ENCODE measurements around the gene SNCAIP. TPM values are rescaled to one million over a fixed set of nuclear protein-coding genes. Genes with fewer than 3 reads are reported as not detected.

SNCAIP gene
- total RNA-seq, 4 donors from 2014 or later = 0.88 to 13.0 (median 2.9) TPM

DNA sequence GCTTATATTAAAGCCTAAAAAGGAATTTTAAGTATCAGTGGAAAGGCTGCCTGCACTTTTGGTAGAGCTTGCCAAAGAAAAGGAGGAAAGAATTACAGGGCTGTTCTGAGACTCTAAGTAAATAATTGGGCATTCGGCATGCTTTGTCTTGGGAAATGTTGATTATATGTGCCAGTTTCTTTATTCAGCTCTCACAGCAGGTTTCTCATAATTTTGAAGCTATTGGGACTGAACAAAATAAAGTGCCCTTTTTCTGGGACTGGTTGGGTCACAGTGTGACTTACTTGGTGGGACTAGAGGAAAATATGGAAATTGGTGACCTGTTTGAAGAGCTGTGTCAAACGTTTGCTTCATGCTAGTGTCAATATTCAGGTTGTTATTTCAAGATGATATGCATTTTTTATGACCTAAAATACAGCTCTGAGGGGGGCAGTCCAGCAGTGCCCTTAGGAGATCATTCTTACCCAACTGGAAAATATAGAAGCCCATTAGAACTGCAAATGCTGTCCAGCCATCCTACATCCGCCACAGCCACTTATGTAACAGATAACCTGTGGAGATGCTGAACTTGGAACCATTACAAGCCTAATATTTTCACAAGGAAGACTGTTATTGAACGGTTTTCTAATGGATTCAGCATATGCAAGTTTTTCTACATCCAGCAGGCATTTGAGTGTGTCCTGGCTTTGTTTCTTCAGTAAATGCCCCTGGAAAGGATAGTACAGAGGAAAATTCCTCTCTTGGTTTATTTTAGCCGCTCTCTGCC, 122.4 kb downstream of the SNCAIP start:
- 66 to 71% methylated on average over 5 of the region's 5 CpGs for WGBS, 2 donors
- TF ChIP-seq, protein P1, sequence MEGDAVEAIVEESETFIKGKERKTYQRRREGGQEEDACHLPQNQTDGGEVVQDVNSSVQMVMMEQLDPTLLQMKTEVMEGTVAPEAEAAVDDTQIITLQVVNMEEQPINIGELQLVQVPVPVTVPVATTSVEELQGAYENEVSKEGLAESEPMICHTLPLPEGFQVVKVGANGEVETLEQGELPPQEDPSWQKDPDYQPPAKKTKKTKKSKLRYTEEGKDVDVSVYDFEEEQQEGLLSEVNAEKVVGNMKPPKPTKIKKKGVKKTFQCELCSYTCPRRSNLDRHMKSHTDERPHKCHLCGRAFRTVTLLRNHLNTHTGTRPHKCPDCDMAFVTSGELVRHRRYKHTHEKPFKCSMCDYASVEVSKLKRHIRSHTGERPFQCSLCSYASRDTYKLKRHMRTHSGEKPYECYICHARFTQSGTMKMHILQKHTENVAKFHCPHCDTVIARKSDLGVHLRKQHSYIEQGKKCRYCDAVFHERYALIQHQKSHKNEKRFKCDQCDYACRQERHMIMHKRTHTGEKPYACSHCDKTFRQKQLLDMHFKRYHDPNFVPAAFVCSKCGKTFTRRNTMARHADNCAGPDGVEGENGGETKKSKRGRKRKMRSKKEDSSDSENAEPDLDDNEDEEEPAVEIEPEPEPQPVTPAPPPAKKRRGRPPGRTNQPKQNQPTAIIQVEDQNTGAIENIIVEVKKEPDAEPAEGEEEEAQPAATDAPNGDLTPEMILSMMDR (IDR thresholded peaks at IDR 0.05) = no peak
- no peak for TF ChIP-seq POLR2A (IDR thresholded peaks at IDR 0.05)

DNA sequence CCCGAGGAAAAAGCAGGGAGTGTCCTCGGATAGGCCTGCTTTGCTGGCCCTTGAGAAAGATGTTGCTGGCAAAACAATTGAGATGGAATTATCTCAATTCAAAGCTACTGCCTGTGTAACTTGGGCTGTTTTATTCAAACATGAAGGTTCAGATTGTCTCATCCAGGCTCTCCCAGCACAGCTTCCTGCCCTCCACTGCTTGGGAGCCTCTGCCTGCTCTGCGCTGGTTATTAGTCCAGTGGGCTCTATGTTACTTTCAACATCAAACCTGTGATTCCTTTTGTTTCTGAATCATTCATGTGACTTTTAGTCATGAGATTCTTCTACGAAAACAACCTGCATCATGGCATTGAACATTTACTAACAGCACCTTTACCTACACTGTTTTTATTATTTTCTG, 123.2 kb downstream of the SNCAIP start:
- no peak for TF ChIP-seq POLR2A (IDR thresholded peaks at IDR 0.05)
- TF ChIP-seq, protein P1 (IDR thresholded peaks at IDR 0.05) = no peak
- 82 to 85% methylated on average over 4 of the region's 4 CpGs for WGBS, 2 donors
- DNase-seq (ENCODE audit: low spot score in 2 of 2) = no peak
- intact Hi-C loops (cut with DNase I; ENCODE audit: low total_unique reads) = no loop called here
- no peak overlapping the region for H3K4me3 ChIP-seq (ENCODE audit: low read depth, poor library complexity, severe bottlenecking)

More for the DNA sequence above, 122.4 kb downstream of the SNCAIP start:
- DNase-seq (ENCODE audit: low spot score in 2 of 2) = no peak
- intact Hi-C loops (cut with DNase I; ENCODE audit: low total_unique reads) = no loop called here
- no peak overlapping the region for H3K4me3 ChIP-seq (ENCODE audit: low read depth, poor library complexity, severe bottlenecking)

DNA sequence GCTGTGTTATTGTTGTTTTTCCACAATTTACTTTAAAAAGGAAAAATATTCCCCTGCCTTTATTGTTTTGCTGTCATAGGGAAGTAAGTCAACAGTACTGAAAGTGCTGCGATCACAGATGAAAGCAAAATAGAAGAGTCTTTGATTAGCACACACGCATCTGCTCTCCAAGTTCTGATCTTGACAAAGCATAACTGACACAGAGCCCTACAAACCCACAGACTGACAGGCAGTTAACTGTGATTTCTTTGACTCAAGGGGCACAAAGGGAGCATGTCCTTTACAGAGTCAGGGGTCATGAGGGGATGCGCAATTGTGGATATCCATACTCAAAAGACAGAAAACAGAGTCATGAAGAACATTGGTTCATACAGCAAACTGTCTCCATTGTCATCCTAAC, 123.7 kb downstream of the SNCAIP start:
- DNase-seq (ENCODE audit: low spot score in 2 of 2) = no peak
- intact Hi-C loops (cut with DNase I; ENCODE audit: low total_unique reads) = no loop called here
- TF ChIP-seq, protein P1 (IDR thresholded peaks at IDR 0.05) = no peak
- H3K4me3 ChIP-seq (ENCODE audit: low read depth, poor library complexity, severe bottlenecking) = no peak overlapping the region
- 91 to 95% methylated on average over 3 of the region's 3 CpGs for WGBS, 2 donors

DNA sequence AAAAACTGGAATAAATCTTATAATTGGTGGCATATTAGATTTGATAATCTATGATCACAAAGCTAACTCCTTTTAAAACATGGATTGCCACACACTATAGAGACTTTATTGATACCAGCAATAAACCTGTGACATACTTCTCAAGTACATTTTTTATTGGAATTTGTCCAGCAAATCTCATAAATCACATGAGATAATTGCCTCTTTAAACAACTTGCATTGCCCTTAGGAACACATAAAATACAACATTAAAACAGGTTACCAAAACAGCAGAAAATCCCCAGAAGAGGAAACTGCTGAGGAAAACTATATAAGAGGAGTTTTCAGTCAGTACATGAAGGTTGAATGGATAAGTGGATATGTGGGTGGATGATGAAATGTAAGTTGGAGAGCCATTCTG, 124.6 kb downstream of the SNCAIP start:
- intact Hi-C loops (cut with DNase I; ENCODE audit: low total_unique reads) = no loop called here
- no peak overlapping the region for H3K4me3 ChIP-seq (ENCODE audit: low read depth, poor library complexity, severe bottlenecking)
- TF ChIP-seq, protein P1 (IDR thresholded peaks at IDR 0.05) = no peak
- TF ChIP-seq POLR2A (IDR thresholded peaks at IDR 0.05) = no peak
- no peak for DNase-seq (ENCODE audit: low spot score in 2 of 2)

GRCh38 chr5:122439645-122440044, 127.6 kb downstream of the SNCAIP start:
- DNase-seq (ENCODE audit: low spot score in 2 of 2) = no peak
- TF ChIP-seq, protein P1 (IDR thresholded peaks at IDR 0.05) = no peak
- TF ChIP-seq POLR2A (IDR thresholded peaks at IDR 0.05) = no peak
- WGBS, 2 donors = 91 to 96% methylated on average over 1 of the region's 1 CpG
- no peak overlapping the region for H3K4me3 ChIP-seq (ENCODE audit: low read depth, poor library complexity, severe bottlenecking)
- intact Hi-C loops (cut with DNase I; ENCODE audit: low total_unique reads) = no loop called here

DNA sequence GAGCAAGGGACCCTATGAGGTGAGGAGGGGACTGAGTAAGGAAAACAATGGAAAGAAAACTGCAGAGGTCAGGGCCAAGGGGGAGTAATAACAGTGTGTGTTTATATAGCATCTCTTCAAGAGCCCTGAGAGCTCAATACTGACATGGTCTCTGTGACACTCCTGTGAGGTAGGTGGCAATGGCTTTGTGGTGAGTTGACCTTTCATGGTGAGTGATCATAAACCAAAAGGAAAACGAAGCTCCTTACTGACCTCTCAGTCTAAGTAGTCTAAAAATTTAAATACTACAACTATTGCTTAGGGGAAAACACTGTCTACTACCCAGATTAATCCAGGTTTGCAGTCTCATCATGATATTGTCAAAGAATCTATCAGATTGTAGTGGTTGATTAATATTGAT, 130.9 kb downstream of the SNCAIP start:
- intact Hi-C loops (cut with DNase I; ENCODE audit: low total_unique reads) = no loop called here

More for the DNA sequence above, 130.9 kb downstream of the SNCAIP start:
- WGBS, 2 donors = 60 to 74% methylated on average over 1 of the region's 1 CpG
- TF ChIP-seq POLR2A (IDR thresholded peaks at IDR 0.05) = no peak
- TF ChIP-seq, protein P1 (IDR thresholded peaks at IDR 0.05) = no peak
- DNase-seq (ENCODE audit: low spot score in 2 of 2) = no peak
- no peak overlapping the region for H3K4me3 ChIP-seq (ENCODE audit: low read depth, poor library complexity, severe bottlenecking)

Data from lower leg skin (tissue), 4 donors.